D721Med (cell line): Measurements from ENCODE around the gene UBASH3A.

Experiments used
- DNase-seq: peaks from one replicate; pipeline ENCODE4 v3.0.0; 2011; ENCODE audit warnings: low spot score; ENCODE audit not compliant: insufficient read length
- FAIRE-seq: peaks from 2 replicates; lab custom pipeline; 2011; peaks lifted over from hg19 to GRCh38; lab: Jason Lieb, UNC
- CTCF ChIP-seq: IDR thresholded peaks from 2 replicates; pipeline ENCODE4 v1.5.1; 2012; ENCODE audit warnings: mild to moderate bottlenecking, control low read depth; ENCODE audit not compliant: insufficient read depth; ENCODE audit errors: missing control alignments

The UBASH3A gene

GRCh38 chr21:42403611-42404231 lies at the start of gene UBASH3A:
TSS of gene UBASH3A (plus strand) at chr21:42403902. CDS start at chr21:42403946, 44 bp downstream.
- no peak for TF ChIP-seq CTCF
- DNase-seq (no peak), FAIRE-seq (no peak)

- FAIRE-seq (no peak), DNase-seq (no peak)
- TF ChIP-seq CTCF = no peak
Observed at GRCh38 chr21:42356046-42356445, 47.7 kb upstream of the UBASH3A start.

GRCh38 chr21:42356650-42357049 lies 47.1 kb upstream of the UBASH3A start:
- no peak for TF ChIP-seq CTCF
- DNase-seq (no peak), FAIRE-seq (no peak)

- DNase-seq = no peak
- FAIRE-seq = no peak
- no peak for TF ChIP-seq CTCF
Observed at GRCh38 chr21:42357307-42357706, 46.4 kb upstream of the UBASH3A start.

- FAIRE-seq = no peak
- no peak for DNase-seq
- TF ChIP-seq CTCF = no peak
Observed at GRCh38 chr21:42358261-42358660, 45.4 kb upstream of the UBASH3A start.

- DNase-seq (no peak), FAIRE-seq (no peak)
- TF ChIP-seq CTCF = no peak
Observed at GRCh38 chr21:42358937-42359336, 44.8 kb upstream of the UBASH3A start.

- DNase-seq = no peak
- no peak for FAIRE-seq
- no peak for TF ChIP-seq CTCF
Observed at GRCh38 chr21:42360317-42360716, 43.4 kb upstream of the UBASH3A start.
